ENCODE results near the gene SHISAL1. TPM values are rescaled to one million over a fixed set of nuclear protein-coding genes. Genes with fewer than 3 reads are reported as not detected.

The SHISAL1 gene
- total RNA-seq, 4 donors from 2014 or later: 1.1 to 3.3 (median 1.4) TPM

DNA sequence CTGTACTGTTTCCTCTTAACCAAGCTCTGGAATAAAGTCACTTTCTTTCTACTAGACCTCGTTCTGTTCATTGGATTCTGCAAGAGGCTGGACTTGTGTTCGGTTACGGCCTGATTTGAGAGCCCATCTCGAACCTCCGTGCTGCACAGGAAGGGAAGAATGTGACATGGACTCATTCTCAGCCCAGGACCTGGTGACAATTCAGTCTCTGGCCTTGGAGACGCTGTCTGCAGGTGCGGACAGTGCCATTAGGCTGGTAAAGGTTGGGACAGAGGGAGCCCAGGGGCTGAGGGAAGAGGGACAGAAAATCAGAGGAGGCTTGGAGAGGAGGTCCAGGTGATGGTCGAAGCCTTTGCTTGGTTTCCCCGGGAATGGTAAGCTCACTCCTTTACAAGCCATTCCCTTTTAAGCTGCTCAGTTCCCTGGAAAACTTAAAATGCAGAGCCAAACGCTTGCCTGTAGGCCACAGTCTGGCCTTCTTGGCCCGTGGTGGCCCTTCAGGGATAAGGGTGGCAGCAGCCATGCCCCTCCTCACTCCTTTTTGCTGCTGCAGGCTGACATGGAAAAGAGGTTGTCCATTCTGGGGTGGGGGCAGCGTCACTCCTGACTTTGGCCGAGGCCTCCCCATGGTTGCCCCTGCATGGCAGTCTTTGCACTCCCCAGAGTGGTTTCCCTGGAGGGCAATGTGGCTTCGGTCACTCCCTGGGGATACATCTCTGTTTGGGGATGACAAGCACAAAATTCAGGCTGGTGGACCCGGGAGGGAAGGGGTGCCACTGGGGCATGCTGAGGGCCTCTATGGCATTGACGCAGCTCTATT, 52.3 kb downstream of the SHISAL1 start:
- peak in 1 of 3 donors; percentile 31 for DNase-seq

DNA sequence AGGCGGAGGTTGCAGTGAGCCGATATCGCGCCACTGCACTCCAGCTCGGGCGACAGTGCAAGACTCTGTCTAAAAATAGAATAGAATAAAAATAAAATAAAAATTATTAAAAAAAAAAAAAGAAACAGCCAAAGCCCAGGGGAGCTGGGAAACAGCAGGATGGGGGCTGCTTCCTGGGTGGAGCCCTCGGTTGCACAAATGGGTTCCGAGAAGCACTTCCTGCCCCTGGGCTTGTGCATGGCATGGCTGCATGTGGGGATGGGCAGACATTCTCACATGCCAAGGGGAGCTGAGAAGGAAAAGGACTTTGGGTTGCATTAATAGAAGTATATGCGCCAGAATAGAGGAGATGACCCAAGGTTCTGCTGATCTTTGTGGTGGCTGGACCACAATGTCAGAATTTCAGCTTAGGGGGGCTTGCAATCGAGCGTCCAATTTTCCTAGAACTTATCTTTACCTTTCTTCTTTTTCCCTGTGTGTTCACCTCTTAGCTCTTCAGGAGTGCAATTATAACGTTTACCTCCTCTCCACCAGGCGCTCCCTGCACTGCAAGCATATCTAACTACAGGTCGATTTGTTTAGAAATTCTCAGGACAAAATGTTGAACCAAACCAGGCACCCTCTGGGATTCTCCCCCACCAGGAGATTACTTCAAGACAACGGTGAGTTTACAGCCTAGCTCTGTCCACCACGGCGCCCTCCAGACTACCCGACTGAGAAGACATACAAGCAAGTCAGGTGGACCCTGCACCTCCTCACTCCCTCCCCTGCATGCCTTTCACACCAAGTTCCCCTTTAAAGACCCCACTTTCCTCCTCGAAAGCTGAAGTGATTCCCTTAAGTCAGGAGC, 53.2 kb downstream of the SHISAL1 start:
- Histone ChIP-seq H3K36me3 (no peaks in the 10 kb centered on the region), H3K9me3 (no peaks in the 10 kb centered on the region), H3K4me3 (no peak overlapping the region), H3K27ac (no peak overlapping the region), H3K27me3 (no peaks in the 10 kb centered on the region), H3K4me1 (no peaks in the 10 kb centered on the region)
- TF ChIP-seq POLR2A (IDR thresholded peaks at IDR 0.05): no peak
- TF ChIP-seq, protein P1, sequence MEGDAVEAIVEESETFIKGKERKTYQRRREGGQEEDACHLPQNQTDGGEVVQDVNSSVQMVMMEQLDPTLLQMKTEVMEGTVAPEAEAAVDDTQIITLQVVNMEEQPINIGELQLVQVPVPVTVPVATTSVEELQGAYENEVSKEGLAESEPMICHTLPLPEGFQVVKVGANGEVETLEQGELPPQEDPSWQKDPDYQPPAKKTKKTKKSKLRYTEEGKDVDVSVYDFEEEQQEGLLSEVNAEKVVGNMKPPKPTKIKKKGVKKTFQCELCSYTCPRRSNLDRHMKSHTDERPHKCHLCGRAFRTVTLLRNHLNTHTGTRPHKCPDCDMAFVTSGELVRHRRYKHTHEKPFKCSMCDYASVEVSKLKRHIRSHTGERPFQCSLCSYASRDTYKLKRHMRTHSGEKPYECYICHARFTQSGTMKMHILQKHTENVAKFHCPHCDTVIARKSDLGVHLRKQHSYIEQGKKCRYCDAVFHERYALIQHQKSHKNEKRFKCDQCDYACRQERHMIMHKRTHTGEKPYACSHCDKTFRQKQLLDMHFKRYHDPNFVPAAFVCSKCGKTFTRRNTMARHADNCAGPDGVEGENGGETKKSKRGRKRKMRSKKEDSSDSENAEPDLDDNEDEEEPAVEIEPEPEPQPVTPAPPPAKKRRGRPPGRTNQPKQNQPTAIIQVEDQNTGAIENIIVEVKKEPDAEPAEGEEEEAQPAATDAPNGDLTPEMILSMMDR (IDR thresholded peaks at IDR 0.05): no peak
- peak in 1 of 3 donors; percentile 30 for DNase-seq

More for the DNA sequence above, 52.3 kb downstream of the SHISAL1 start:
- H3K27ac ChIP-seq: no peak overlapping the region
- no peaks in the 10 kb centered on the region for H3K36me3 ChIP-seq
- no peak overlapping the region for H3K4me3 ChIP-seq
- H3K27me3 ChIP-seq: no peaks in the 10 kb centered on the region
- TF ChIP-seq, protein P1 (IDR thresholded peaks at IDR 0.05): no peak
- TF ChIP-seq POLR2A (IDR thresholded peaks at IDR 0.05): no peak
- H3K4me1 ChIP-seq: no peaks in the 10 kb centered on the region
- H3K9me3 ChIP-seq: peaks cover 0 to 2% (median 0%) of the 10 kb centered on the region in 4 donors

DNA sequence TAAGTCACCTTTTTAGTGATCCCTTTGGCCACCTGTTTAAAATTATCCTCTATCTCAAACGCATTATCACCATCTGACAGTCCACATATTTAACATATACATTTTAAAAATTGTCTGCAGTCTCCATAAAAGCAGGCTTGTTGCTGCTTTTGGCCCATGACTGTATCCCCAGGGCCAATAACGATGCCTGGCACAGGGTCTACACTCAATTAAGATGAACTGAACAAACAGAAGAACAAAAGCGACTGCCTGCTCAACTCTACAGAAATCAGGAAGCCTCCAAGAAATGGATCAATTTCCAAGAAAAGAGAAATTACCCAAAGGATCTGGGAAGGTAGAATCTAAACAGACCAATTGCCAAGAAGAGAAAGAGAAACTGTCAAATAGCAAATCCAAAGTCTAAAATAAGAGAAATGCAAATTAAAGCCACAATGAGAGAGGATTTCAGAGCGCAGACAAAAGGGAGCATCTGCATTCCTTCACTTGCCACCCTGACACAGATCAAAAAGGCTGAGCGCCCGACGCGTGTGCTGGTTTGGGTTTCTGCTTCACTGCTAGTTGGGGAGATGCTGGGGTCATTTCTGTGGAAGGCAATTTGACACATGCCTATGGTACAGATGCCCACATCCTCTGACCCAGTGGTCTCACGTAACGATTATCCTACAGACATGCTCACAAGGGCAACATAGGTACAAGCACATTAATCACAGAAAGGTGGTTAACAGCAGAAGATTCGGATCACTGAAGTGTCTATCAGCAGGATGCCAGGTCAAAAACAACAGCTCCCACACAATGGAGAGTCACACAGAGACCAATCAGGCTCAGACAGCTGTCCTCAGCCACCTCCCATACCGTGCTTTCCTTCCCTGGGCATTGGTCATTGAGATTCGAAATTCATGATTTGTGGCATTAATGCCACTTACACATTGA, 55.9 kb downstream of the SHISAL1 start:
- H3K9me3 ChIP-seq: no peaks in the 10 kb centered on the region
- no peak overlapping the region for H3K4me3 ChIP-seq
- no peak for TF ChIP-seq POLR2A (IDR thresholded peaks at IDR 0.05)
- TF ChIP-seq, protein P1 (IDR thresholded peaks at IDR 0.05): no peak
- H3K4me1 ChIP-seq: no peaks in the 10 kb centered on the region
- no peaks in the 10 kb centered on the region for H3K27me3 ChIP-seq
- no peak for DNase-seq
- no peaks in the 10 kb centered on the region for H3K36me3 ChIP-seq
- H3K27ac ChIP-seq: no peak overlapping the region

DNA sequence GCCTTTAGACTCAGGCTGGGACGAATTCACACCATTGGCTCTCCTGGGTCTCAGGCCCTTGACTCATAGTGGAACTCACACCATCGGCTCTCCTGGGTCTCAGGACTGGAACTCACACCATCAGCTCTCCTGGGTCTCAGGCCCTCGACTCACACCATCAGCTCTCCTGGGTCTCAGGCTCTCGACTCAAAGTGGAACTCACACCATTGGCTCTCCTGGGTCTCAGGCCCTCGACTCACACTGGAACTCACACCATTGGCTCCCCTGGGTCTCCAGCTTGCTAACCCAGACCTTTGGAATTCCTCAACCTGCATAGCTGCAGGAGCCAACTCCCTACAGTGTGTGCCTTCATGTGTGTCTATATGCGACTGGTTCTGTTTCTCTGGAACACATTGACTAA, 56.7 kb downstream of the SHISAL1 start:
- no peaks in the 10 kb centered on the region for H3K36me3 ChIP-seq
- H3K9me3 ChIP-seq: no peaks in the 10 kb centered on the region
- DNase-seq: no peak
- TF ChIP-seq, protein P1 (IDR thresholded peaks at IDR 0.05): no peak
- no peak for TF ChIP-seq POLR2A (IDR thresholded peaks at IDR 0.05)
- no peak overlapping the region for H3K4me3 ChIP-seq
- no peaks in the 10 kb centered on the region for H3K27me3 ChIP-seq
- no peaks in the 10 kb centered on the region for H3K4me1 ChIP-seq
- H3K27ac ChIP-seq: no peak overlapping the region

DNA sequence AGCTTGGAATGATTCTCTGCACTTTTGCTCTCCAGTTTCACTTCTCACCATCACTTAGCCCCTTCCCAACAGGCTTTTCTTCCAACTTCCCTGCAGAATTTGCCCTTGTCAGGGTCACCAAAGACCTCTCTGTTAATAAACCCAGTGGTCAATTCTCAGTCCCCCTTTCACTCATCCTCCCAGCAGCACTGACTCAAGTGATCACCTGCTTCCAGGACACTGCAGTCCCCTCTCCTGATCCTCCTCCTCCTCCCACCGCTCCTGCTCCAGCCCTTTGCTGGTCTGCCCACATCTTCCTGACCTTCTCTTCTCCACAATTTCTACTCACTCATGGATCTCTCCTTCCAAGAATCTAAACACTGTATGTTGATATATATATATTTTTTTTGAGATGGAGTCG, 57.9 kb downstream of the SHISAL1 start:
- TF ChIP-seq, protein P1 (IDR thresholded peaks at IDR 0.05): no peak
- TF ChIP-seq POLR2A (IDR thresholded peaks at IDR 0.05): no peak
- peak in 1 of 3 donors; percentile 3 for DNase-seq
- no peaks in the 10 kb centered on the region for H3K36me3 ChIP-seq
- H3K9me3 ChIP-seq: peaks cover 0 to 2% (median 0%) of the 10 kb centered on the region in 4 donors
- no peaks in the 10 kb centered on the region for H3K27me3 ChIP-seq
- H3K27ac ChIP-seq: no peak overlapping the region
- no peaks in the 10 kb centered on the region for H3K4me1 ChIP-seq
- no peak overlapping the region for H3K4me3 ChIP-seq

Data from Peyer's patch (tissue), 4 donors.